ENCODE results near the gene COTL1.

The COTL1 gene

DNA sequence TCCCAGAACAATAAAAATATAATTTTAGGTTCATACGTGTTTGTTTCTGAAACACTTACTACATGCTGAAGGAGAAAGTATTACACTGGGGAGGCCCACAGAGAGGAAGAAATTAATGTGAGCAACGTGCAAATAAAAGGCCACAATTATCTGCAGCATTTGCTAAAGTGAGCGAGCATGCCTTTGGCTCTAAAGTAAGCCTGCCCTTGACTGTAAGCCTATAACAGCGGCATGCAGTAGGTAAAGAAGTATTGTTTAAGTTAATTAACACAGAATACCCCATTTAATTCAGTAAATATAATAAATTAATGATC lies 13.2 kb upstream of the COTL1 start:
- no peaks in the 10 kb centered on the region for H3K4me1 ChIP-seq (ENCODE audit: insufficient read depth, low read length, poor library complexity, severe bottlenecking)
- H3K9ac ChIP-seq (ENCODE audit: low read depth, low read length, poor library complexity, severe bottlenecking): no peak overlapping the region
- no peaks in the 10 kb centered on the region for H4K20me1 ChIP-seq (ENCODE audit: insufficient read depth, low read length, poor library complexity, severe bottlenecking)
- no peak overlapping the region for H3K4me2 ChIP-seq (ENCODE audit: low read depth, low read length, poor library complexity, severe bottlenecking)
- no peaks in the 10 kb centered on the region for H3F3A ChIP-seq (ENCODE audit: low read depth)
- no peaks in the 10 kb centered on the region for H3K36me3 ChIP-seq (ENCODE audit: insufficient read depth, low read length)
- no peaks in the 10 kb centered on the region for H3K9me2 ChIP-seq (replicated peaks; ENCODE audit: low read depth, low read length)
- no peak for TF ChIP-seq CTCF (conservative IDR thresholded peaks at IDR 0.05; ENCODE audit: low read length)
- no peaks in the 10 kb centered on the region for H3K79me2 ChIP-seq (ENCODE audit: insufficient read depth, low read length)
- H3K4me3 ChIP-seq (ENCODE audit: low read length, poor library complexity, severe bottlenecking): no peak overlapping the region
- no peaks in the 10 kb centered on the region for H3K27me3 ChIP-seq (ENCODE audit: insufficient read depth, low read length, poor library complexity, severe bottlenecking)
- H3K9me3 ChIP-seq (ENCODE audit: insufficient read depth, low read depth, low read length): no peaks in the 10 kb centered on the region
- no peak overlapping the region for H2AFZ ChIP-seq (ENCODE audit: low read length)

DNA sequence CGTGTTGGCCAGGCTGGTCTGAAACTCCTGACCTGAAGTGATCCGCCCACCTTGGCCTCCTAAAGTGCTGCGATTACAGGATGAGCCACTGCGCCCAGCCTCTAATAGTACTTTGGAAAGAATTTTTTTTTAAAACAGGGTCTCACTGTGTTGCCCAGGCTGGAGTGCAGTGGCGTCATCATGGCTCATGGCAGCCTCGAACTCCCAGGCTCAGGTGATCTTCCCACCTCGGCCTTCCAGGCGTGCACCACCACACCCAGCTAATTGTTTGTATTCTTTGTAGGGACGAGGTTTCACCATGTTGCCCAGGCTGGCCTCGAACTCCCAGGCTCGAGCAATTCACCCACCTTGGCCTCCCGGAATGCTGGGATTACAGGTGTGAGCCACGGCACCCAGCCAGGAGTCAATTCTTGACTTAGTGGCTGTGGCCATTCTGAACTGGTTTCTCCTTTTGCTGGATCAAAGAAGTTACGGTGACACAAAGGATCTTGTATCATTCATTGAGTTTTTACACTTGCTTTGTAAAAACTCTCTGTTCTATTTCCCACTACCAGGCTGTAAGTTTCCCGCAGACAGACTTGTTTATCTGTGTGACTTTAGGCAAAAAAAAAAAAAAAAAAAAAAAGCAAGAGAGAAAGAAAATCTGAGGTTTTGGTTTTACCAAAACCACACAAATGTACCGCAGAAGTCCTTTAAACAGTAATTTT lies 12.7 kb upstream of the COTL1 start:
- Histone ChIP-seq H3F3A (ENCODE audit: low read depth) (no peaks in the 10 kb centered on the region), H3K4me2 (ENCODE audit: low read depth, low read length, poor library complexity, severe bottlenecking) (no peak overlapping the region), H3K9me2 (replicated peaks; ENCODE audit: low read depth, low read length) (no peaks in the 10 kb centered on the region), H3K4me3 (ENCODE audit: low read length, poor library complexity, severe bottlenecking) (no peak overlapping the region), H3K36me3 (ENCODE audit: insufficient read depth, low read length) (no peaks in the 10 kb centered on the region), H3K27me3 (ENCODE audit: insufficient read depth, low read length, poor library complexity, severe bottlenecking) (no peaks in the 10 kb centered on the region), H3K9me3 (ENCODE audit: insufficient read depth, low read depth, low read length) (no peaks in the 10 kb centered on the region), H2AFZ (ENCODE audit: low read length) (no peak overlapping the region), H3K79me2 (ENCODE audit: insufficient read depth, low read length) (no peaks in the 10 kb centered on the region), H3K9ac (ENCODE audit: low read depth, low read length, poor library complexity, severe bottlenecking) (no peak overlapping the region), H3K4me1 (ENCODE audit: insufficient read depth, low read length, poor library complexity, severe bottlenecking) (no peaks in the 10 kb centered on the region), H4K20me1 (ENCODE audit: insufficient read depth, low read length, poor library complexity, severe bottlenecking) (no peaks in the 10 kb centered on the region)
- TF ChIP-seq EZH2phosphoT487 (IDR thresholded peaks at IDR 0.05; ENCODE audit: borderline replicate concordance) (no peak), CTCF (conservative IDR thresholded peaks at IDR 0.05; ENCODE audit: low read length) (no peak)

DNA sequence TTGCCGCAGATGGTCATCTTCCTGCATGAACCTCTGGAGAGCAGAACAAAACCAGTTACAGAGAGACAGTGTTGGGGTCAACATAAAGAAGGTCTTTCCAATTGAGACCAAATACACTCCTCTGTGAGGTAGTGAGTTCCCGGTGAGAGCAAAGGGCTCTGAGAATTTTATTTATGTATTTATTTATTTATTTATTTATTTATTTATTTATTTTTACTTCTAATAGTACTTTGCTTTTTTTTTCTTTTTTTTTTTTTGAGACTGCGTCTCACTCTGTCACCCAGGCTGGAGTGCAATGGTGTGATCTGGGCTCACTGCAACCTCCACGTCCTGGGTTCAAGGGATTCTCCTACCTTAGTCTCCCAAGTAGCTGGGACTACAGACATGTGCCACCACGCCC lies 12.1 kb upstream of the COTL1 start:
- H4K20me1 ChIP-seq (ENCODE audit: insufficient read depth, low read length, poor library complexity, severe bottlenecking): no peaks in the 10 kb centered on the region
- no peaks in the 10 kb centered on the region for H3K79me2 ChIP-seq (ENCODE audit: insufficient read depth, low read length)
- no peaks in the 10 kb centered on the region for H3F3A ChIP-seq (ENCODE audit: low read depth)
- H3K9me2 ChIP-seq (replicated peaks; ENCODE audit: low read depth, low read length): no peaks in the 10 kb centered on the region
- no peaks in the 10 kb centered on the region for H3K27me3 ChIP-seq (ENCODE audit: insufficient read depth, low read length, poor library complexity, severe bottlenecking)
- H3K36me3 ChIP-seq (ENCODE audit: insufficient read depth, low read length): no peaks in the 10 kb centered on the region
- TF ChIP-seq CTCF (conservative IDR thresholded peaks at IDR 0.05; ENCODE audit: low read length) (no peak), EZH2phosphoT487 (IDR thresholded peaks at IDR 0.05; ENCODE audit: borderline replicate concordance) (no peak)
- H3K4me3 ChIP-seq (ENCODE audit: low read length, poor library complexity, severe bottlenecking): no peak overlapping the region
- no peak overlapping the region for H2AFZ ChIP-seq (ENCODE audit: low read length)
- no peak overlapping the region for H3K4me2 ChIP-seq (ENCODE audit: low read depth, low read length, poor library complexity, severe bottlenecking)
- no peak overlapping the region for H3K9ac ChIP-seq (ENCODE audit: low read depth, low read length, poor library complexity, severe bottlenecking)
- H3K9me3 ChIP-seq (ENCODE audit: insufficient read depth, low read depth, low read length): no peaks in the 10 kb centered on the region
- H3K4me1 ChIP-seq (ENCODE audit: insufficient read depth, low read length, poor library complexity, severe bottlenecking): no peaks in the 10 kb centered on the region

Data from Loucy (cell line).